HEK293T (cell line): Measurements from ENCODE around the gene SLC22A2.

ENCODE experiments used
- CTCF ChIA-PET: fragments of 350-600 bp; formaldehyde crosslinking; extraction: SDS; loops from one replicate; lab custom pipeline; 2021; ENCODE audit warnings: antibody characterized with exemption, inconsistent platforms; lab: Yijun Ruan, JAX
- POLR2A ChIA-PET: fragments of 350-600 bp; formaldehyde crosslinking; extraction: SDS; loops from one replicate; lab custom pipeline; 2020; ENCODE audit warnings: antibody characterized with exemption, inconsistent platforms; lab: Yijun Ruan, JAX
- DNase-seq: peaks from one replicate; pipeline ENCODE4 v3.0.0; 2012; ENCODE audit warnings: mixed read lengths; ENCODE audit errors: extremely low spot score
- ARNT ChIP-seq: fragments of 450-650 bp; IDR thresholded peaks from 2 replicates; pipeline ENCODE4 v1.6.1; 2017; ENCODE audit warnings: mild to moderate bottlenecking
- BHLHE40 ChIP-seq: fragments of 450-650 bp; IDR thresholded peaks from 2 replicates; pipeline ENCODE4 v1.6.1; 2016; ENCODE audit warnings: mild to moderate bottlenecking, moderate library complexity, borderline replicate concordance
- CTBP1 ChIP-seq: fragments of 450-650 bp; IDR thresholded peaks from 2 replicates; pipeline ENCODE4 v1.6.1; 2016; ENCODE audit warnings: borderline replicate concordance
- ELF4 ChIP-seq: fragments of 450-650 bp; IDR thresholded peaks from 2 replicates; pipeline ENCODE4 v1.6.1; 2017; ENCODE audit warnings: antibody characterized with exemption
- FOXA1 ChIP-seq: fragments of 450-650 bp; IDR thresholded peaks from 2 replicates; pipeline ENCODE4 v1.6.1; 2016; ENCODE audit warnings: mild to moderate bottlenecking
- FOXK2 ChIP-seq: fragments of 450-650 bp; IDR thresholded peaks from 2 replicates; pipeline ENCODE4 v1.6.1; 2016; ENCODE audit warnings: mild to moderate bottlenecking
- FOXM1 ChIP-seq: fragments of 450-650 bp; IDR thresholded peaks from 2 replicates; pipeline ENCODE4 v1.6.1; 2017; ENCODE audit warnings: mild to moderate bottlenecking, borderline replicate concordance
- HDGF ChIP-seq: fragments of 450-650 bp; IDR thresholded peaks from 2 replicates; pipeline ENCODE4 v1.6.1; 2017; ENCODE audit warnings: antibody characterized with exemption, borderline replicate concordance
- L3MBTL2 ChIP-seq: fragments of 450-650 bp; conservative IDR thresholded peaks from 2 replicates; pipeline ENCODE4 v1.6.1; 2016; ENCODE audit warnings: mild to moderate bottlenecking
- LEF1 ChIP-seq: fragments of 450-650 bp; IDR thresholded peaks from 2 replicates; pipeline ENCODE4 v1.6.1; 2017; ENCODE audit warnings: mild to moderate bottlenecking, borderline replicate concordance
- NFRKB ChIP-seq: fragments of 450-650 bp; IDR thresholded peaks from 2 replicates; pipeline ENCODE4 v1.6.1; 2016; ENCODE audit warnings: mild to moderate bottlenecking, moderate library complexity
- SP1 ChIP-seq: fragments of 450-650 bp; IDR thresholded peaks from 2 replicates; pipeline ENCODE4 v1.6.1; 2017
- SUZ12 ChIP-seq: fragments of 450-650 bp; IDR thresholded peaks from 2 replicates; pipeline ENCODE4 v1.6.1; 2016; ENCODE audit warnings: mild to moderate bottlenecking
- TARDBP ChIP-seq: fragments of 450-650 bp; IDR thresholded peaks from 2 replicates; pipeline ENCODE4 v1.6.1; 2016
- ZNF384 ChIP-seq: fragments of 450-650 bp; IDR thresholded peaks from 2 replicates; pipeline ENCODE4 v1.6.1; 2016
- TF ChIP-seq, protein P1 (sequence below): fragments of 450-650 bp; IDR thresholded peaks from 2 replicates; pipeline ENCODE4 v1.6.1; 2016

The SLC22A2 gene

DNA sequence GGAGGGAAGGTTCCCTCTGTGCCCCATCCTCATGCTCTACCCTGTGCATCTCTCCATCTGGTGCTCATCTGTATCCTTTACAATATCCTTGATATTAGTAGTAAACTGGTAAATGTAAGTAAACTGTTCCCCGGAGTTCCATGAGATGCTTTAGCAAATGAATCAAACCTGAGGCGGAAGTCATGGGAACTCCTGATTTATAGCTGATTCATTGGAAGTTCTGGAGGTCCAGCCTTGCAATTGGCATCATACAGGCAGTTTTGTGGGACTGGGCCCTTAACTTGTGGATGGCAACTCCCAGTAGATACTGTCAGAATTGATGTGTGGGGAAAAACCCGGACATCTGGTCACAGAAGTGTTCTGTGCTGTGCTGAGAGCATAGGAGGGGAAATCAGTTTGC is 11.2 kb upstream of the SLC22A2 start:
- no peak for TF ChIP-seq TARDBP
- no peak for TF ChIP-seq BHLHE40
- TF ChIP-seq FOXK2, result no peak
- no peak for TF ChIP-seq SP1
- TF ChIP-seq FOXA1, result no peak
- ChIA-PET CTCF (no interaction called here), POLR2A (no interaction called here)
- no peak for DNase-seq

DNA sequence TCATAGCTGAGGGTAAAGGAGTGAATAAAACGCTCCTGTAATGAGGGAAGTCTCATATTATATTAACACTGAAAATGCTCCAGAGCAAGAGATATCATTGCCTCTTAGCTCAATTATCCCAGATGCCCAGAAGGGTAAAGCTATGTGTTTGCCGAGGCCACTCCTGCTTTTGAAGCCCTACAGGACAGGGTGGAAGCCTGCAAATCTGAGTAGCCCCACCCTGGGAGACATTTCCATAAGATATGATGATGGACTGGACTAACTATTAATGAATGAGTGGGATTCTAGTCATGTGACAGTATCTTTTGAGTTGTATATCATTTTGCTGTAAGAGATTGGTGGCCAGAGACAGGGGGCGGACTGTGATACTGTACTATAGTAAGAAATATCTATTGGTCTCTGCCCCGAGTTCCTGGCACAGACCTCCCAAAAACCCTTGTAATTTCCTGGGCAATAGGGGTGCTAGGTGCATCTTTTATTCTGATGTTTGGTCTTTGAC is 10.5 kb upstream of the SLC22A2 start:
- TF ChIP-seq LEF1, result no peak
- TF ChIP-seq SUZ12, result no peak
- no peak for TF ChIP-seq L3MBTL2
- TF ChIP-seq SP1, result no peak
- CTCF ChIA-PET, result no interaction called here
- DNase-seq, result no peak
- POLR2A ChIA-PET, result no interaction called here

DNA sequence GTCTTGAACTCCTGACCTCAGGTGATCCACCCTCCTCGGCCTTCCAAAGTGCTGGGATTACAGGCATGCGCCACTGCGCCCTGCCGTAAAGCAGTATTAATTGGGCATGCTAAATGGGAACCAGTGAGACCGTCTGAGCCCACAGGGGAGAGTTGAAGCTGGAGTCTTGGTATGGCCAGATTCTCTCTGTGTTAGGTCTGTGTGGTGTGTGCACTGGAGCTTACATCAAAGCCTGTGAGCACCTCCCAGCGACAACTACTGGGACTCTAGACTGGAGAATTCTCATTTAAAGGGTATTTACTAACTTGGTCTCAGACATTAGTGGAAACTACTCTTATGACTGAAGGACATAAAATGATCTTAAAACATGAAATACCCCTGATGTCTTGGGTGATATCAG is 8.5 kb upstream of the SLC22A2 start:
- TF ChIP-seq ELF4, result no peak
- no peak for TF ChIP-seq HDGF
- TF ChIP-seq, protein P1, sequence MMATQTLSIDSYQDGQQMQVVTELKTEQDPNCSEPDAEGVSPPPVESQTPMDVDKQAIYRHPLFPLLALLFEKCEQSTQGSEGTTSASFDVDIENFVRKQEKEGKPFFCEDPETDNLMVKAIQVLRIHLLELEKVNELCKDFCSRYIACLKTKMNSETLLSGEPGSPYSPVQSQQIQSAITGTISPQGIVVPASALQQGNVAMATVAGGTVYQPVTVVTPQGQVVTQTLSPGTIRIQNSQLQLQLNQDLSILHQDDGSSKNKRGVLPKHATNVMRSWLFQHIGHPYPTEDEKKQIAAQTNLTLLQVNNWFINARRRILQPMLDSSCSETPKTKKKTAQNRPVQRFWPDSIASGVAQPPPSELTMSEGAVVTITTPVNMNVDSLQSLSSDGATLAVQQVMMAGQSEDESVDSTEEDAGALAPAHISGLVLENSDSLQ, result no peak
- no peak for TF ChIP-seq FOXA1
- no peak for TF ChIP-seq BHLHE40
- no peak for TF ChIP-seq FOXK2
- no peak for TF ChIP-seq TARDBP
- no peak for TF ChIP-seq SUZ12
- no peak for TF ChIP-seq FOXM1
- TF ChIP-seq SP1, result no peak
- no peak for TF ChIP-seq ZNF384
- no peak for TF ChIP-seq ARNT
- no peak for TF ChIP-seq L3MBTL2
- no peak for TF ChIP-seq LEF1
- no peak for TF ChIP-seq CTBP1
- ChIA-PET POLR2A (no interaction called here), CTCF (interaction anchor here (0.6 kb wide), 1 partner anchor 197 kb away, joined by 4 read pairs; no protein-coding TSS in a partner anchor)
- DNase-seq, result no peak

DNA sequence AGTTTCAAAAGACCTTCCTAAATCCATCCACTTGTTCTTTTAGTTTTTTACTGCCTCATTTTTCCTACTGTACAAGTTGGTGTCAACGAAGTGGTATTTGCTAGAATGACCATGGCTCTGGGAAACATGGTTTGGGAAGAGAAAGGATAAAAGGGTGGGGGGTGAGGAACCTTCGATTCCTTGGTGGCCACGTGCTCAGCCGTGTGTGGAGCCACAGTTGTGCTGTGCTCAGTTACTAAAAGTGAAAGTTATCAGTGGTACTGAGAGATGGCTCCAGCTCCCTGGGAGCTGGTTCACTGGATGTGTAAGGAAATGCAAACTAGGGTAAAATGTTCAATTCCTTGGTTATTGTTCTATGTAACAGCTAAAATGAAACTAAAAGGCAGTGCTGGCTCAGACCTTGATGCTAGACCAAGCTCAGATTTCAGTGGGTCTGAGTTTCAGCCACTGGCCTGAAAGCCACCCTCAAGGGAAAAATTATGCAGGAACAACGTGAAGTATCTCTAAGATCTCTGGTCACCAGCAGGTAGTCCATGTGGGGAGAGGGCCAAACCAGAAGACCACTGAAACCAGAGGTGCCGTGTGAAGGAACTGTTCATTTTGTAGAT is 7.4 kb upstream of the SLC22A2 start:
- no peak for TF ChIP-seq NFRKB
- peak; percentile 30; the same call in 1 of the 2 replicates for TF ChIP-seq L3MBTL2
- ChIA-PET CTCF (no interaction called here), POLR2A (no interaction called here)
- no peak for DNase-seq

DNA sequence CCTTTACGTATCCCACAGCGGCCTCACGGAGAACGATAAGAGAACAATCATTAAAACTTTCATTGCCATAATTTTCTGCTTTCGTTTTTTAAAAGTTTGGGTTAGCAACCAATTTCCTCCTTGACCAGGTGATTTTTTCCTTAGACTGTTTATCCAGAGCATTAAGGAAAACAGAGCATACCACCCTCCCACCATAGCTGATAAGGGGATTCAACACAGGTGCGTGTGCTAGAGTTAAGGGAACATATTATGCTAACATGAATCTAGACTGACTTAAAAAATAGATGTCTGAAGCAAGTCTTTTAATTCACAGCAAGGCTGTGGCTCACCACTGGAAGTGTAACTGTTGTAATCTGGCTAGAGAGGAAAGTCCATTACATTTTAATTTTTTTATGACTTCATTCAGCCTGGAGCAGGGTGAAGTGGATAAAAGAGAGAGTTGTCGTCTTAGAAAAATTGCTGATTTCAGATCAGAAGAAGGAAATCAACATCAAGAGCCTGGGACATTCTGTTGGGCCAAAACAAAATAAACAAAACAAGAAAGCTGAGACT is 5.5 kb upstream of the SLC22A2 start:
- TF ChIP-seq HDGF, result no peak
- CTCF ChIA-PET, result no interaction called here
- POLR2A ChIA-PET, result no interaction called here
- no peak for DNase-seq

DNA sequence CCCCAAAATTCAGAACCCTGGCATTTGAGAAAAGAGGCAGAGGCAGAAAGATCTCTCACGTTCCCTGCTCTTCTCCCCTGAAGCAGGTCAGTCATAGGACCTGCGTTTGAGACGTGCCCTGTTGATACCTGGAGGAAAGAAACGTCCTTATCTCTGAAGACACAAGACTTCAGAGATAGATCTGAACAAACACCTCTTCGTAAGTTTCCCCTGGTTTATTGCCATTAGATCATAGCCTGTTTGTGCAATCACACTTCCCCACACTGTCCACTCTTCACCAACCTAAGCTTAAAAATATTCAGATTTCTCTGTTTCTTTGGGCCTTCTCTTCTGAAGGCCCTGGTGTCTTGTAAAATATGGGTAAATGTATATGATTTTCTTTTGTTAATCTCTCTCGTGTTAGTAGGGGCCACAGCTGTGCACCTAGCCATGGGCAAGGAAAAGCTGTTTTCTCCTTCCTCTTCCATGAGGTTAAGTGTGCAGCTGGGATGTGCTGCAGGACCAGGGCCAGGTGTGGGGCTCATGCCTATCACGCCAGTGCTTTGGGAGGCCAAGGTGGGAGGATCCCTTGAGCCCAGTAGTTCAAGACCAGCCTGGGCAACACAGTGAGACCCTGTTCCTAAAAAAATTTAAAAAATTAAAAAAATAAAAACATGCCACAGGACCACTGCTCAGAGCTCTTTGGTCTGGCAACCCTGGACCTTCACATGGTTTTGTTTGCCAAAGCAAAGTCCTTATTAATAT is 4.7 kb upstream of the SLC22A2 start:
- POLR2A ChIA-PET, result no interaction called here
- TF ChIP-seq FOXM1, result no peak
- TF ChIP-seq ZNF384, result no peak
- TF ChIP-seq SP1, result no peak
- TF ChIP-seq FOXA1, result no peak
- no peak for TF ChIP-seq ARNT
- no peak for TF ChIP-seq HDGF
- TF ChIP-seq LEF1, result no peak
- TF ChIP-seq TARDBP, result no peak
- no peak for TF ChIP-seq CTBP1
- no peak for TF ChIP-seq ELF4
- TF ChIP-seq L3MBTL2, result no peak
- TF ChIP-seq BHLHE40, result no peak
- no peak for TF ChIP-seq NFRKB
- TF ChIP-seq, protein P1, result no peak
- TF ChIP-seq SUZ12, result no peak
- no peak for TF ChIP-seq FOXK2
- DNase-seq, result no peak
- CTCF ChIA-PET, result no interaction called here

DNA sequence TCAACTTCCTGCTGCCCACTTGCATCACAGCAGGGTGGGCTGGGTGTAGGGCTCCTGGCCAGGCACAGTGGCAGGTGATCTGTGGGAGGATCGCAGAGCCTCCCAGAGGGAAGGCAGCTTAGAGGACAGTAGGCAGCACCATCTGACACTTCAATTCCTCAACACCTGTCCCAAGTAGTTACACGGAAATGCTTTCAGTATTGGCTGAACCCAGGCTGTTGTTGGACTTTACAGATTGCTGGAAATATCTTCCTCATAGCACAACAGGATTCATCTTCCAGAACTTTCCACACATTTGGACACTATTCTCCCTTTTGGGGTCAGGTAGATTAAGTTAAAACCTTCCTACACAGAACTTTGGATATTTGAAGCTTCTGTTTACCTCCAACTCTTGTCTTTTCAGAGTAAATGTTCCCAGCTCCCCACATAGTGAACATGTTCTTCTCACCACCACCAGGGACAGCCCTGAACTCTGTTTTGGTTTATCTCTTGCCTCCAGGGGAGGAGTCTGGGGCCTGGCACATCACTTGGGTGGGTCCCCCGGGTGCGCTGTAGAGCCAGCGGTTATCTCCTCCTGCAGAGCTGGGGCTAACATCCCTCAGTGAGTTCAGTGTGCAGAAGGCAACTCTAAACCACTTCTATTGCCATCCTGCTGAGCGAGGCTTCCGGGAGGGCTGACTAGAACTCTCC is 3.5 kb upstream of the SLC22A2 start:
- no peak for TF ChIP-seq FOXK2
- TF ChIP-seq SP1, result no peak
- TF ChIP-seq HDGF, result no peak
- no peak for TF ChIP-seq ZNF384
- no peak for TF ChIP-seq BHLHE40
- TF ChIP-seq FOXM1, result no peak
- POLR2A ChIA-PET, result no interaction called here
- CTCF ChIA-PET, result no interaction called here
- DNase-seq, result peak; percentile 56
